ENCODE data around the gene REL.
"Not testable (repeated sequence)": the region's sequence is repeated elsewhere in the genome, so short reads cannot be mapped to it uniquely, and the experiment has no call there.

Gene REL

GRCh38 chr2:60867848-60868247, 13.5 kb upstream of the REL start:
- DNase-seq (ENCODE audit: low read depth), result no peak

- DNase-seq (ENCODE audit: low read depth), result no peak
Measured at GRCh38 chr2:60868589-60869273, 12.6 kb upstream of the REL start.

GRCh38 chr2:60872510-60872928, 8.9 kb upstream of the REL start:
- no peak for DNase-seq (ENCODE audit: low read depth)

- no peak for DNase-seq (ENCODE audit: low read depth)
Measured at GRCh38 chr2:60873381-60873780, 8.0 kb upstream of the REL start.

GRCh38 chr2:60875520-60875919, 5.9 kb upstream of the REL start:
- no peak for DNase-seq (ENCODE audit: low read depth)

GRCh38 chr2:60880643-60881046, 729 bp upstream of the REL start:
- peak; percentile 44 for DNase-seq (ENCODE audit: low read depth)

GRCh38 chr2:60882971-60883753, 1.8 kb downstream of the REL start:
- DNase-seq (ENCODE audit: low read depth), result peak; percentile 39

GRCh38 chr2:60883896-60884295, 2.5 kb downstream of the REL start:
- DNase-seq (ENCODE audit: low read depth), result no peak

GRCh38 chr2:60884800-60885199, 3.4 kb downstream of the REL start:
- peak; percentile 46 for DNase-seq (ENCODE audit: low read depth)

GRCh38 chr2:60885683-60886082, 4.3 kb downstream of the REL start:
- no peak for DNase-seq (ENCODE audit: low read depth)

- no peak for DNase-seq (ENCODE audit: low read depth)
Measured at GRCh38 chr2:60886991-60887390, 5.6 kb downstream of the REL start.

- no peak for DNase-seq (ENCODE audit: low read depth)
Measured at GRCh38 chr2:60888853-60889252, 7.5 kb downstream of the REL start.

GRCh38 chr2:60889581-60890392, 8.4 kb downstream of the REL start:
- DNase-seq (ENCODE audit: low read depth), result not testable (repeated sequence)

- DNase-seq (ENCODE audit: low read depth), result no peak
Measured at GRCh38 chr2:60890393-60890707, 9.0 kb downstream of the REL start.

GRCh38 chr2:60891180-60891579, 9.8 kb downstream of the REL start:
- DNase-seq (ENCODE audit: low read depth), result no peak

- DNase-seq (ENCODE audit: low read depth), result no peak
Measured at GRCh38 chr2:60898567-60898966, 17.2 kb downstream of the REL start.

GRCh38 chr2:60899230-60899891, 18.0 kb downstream of the REL start:
- DNase-seq (ENCODE audit: low read depth), result no peak

- no peak for DNase-seq (ENCODE audit: low read depth)
Measured at GRCh38 chr2:60899892-60900249, 18.5 kb downstream of the REL start.

GRCh38 chr2:60901296-60901695, 19.9 kb downstream of the REL start:
- not testable (repeated sequence) for DNase-seq (ENCODE audit: low read depth)

- not testable (repeated sequence) for DNase-seq (ENCODE audit: low read depth)
Measured at GRCh38 chr2:60905867-60906266, 24.5 kb downstream of the REL start.

GRCh38 chr2:60906395-60906794, 25.0 kb downstream of the REL start:
- DNase-seq (ENCODE audit: low read depth), result no peak

GRCh38 chr2:60907329-60907728, 26.0 kb downstream of the REL start:
- DNase-seq (ENCODE audit: low read depth), result no peak

Data from ELR (cell line).